Keratinocyte (primary cell): ENCODE data around the gene FAM161B. TPM values are rescaled to one million over a fixed set of nuclear protein-coding genes. Genes with fewer than 3 reads are reported as not detected.

ENCODE experiments used
- DNase-seq: peaks from one replicate; pipeline ENCODE4 v3.0.0-alpha.2; 2011; ENCODE audit warnings: low read depth, missing footprints, low spot score
- FAIRE-seq: peaks from 2 replicates; lab custom pipeline; 2011; peaks lifted over from hg19 to GRCh38; lab: Jason Lieb, UNC
- H2AFZ ChIP-seq: 2 replicates; pipeline ENCODE4 v1.6.0; 2012; ENCODE audit warnings: low read length, control low read depth, inconsistent platforms; ENCODE audit not compliant: control insufficient read depth
- H3K27ac ChIP-seq: 2 replicates; pipeline ENCODE4 v1.5.1; 2011; ENCODE audit warnings: low read length; ENCODE audit not compliant: control insufficient read depth, insufficient read depth
- H3K27me3 ChIP-seq: 3 replicates; pipeline ENCODE4 v1.6.0; 2011; ENCODE audit warnings: low read length; ENCODE audit not compliant: control insufficient read depth, insufficient read depth; ENCODE audit errors: extremely low read depth
- H3K36me3 ChIP-seq, 2 experiments: 2 replicates in 1 of 2; 3 replicates in 1 of 2; pipeline ENCODE4 v1.5.1; 2011; ENCODE audit warnings: low read length in 2 of 2, mild to moderate bottlenecking in 1 of 2; ENCODE audit not compliant: control insufficient read depth in 2 of 2, insufficient read depth in 2 of 2; ENCODE audit errors: extremely low read depth in 1 of 2
- H3K4me1 ChIP-seq: 3 replicates; pipeline ENCODE4 v1.5.1; 2011; ENCODE audit warnings: low read length; ENCODE audit not compliant: control insufficient read depth, insufficient read depth; ENCODE audit errors: extremely low read depth
- H3K4me2 ChIP-seq: 3 replicates; pipeline ENCODE4 v1.6.0; 2011; ENCODE audit warnings: low read depth, low read length; ENCODE audit not compliant: control insufficient read depth, insufficient read depth; ENCODE audit errors: extremely low read depth
- H3K4me3 ChIP-seq, 3 experiments: fragments of 200-600 bp in 1 of 3; sonication (generic) in 1 of 3; 2 replicates in 2 of 3; 3 replicates in 1 of 3; pipeline ENCODE4 v1.5.1; 2011 to 2016; ENCODE audit warnings: low read length in 3 of 3, mild to moderate bottlenecking in 3 of 3, control low read depth in 2 of 3, inconsistent platforms in 1 of 3, low read depth in 1 of 3, mixed read lengths in 1 of 3, mixed run types in 1 of 3, moderate library complexity in 1 of 3; ENCODE audit not compliant: control insufficient read depth in 2 of 3, insufficient read depth in 2 of 3; ENCODE audit errors: extremely low read depth in 1 of 3
- H3K79me2 ChIP-seq: 2 replicates; pipeline ENCODE4 v1.6.0; 2012; ENCODE audit warnings: low read length; ENCODE audit not compliant: control insufficient read depth, insufficient read depth
- H3K9ac ChIP-seq: 3 replicates; pipeline ENCODE4 v1.6.0; 2011; ENCODE audit warnings: low read length; ENCODE audit not compliant: control insufficient read depth, insufficient read depth; ENCODE audit errors: extremely low read depth
- H3K9me1 ChIP-seq: 3 replicates; pipeline ENCODE4 v1.6.0; 2011; ENCODE audit warnings: low read length; ENCODE audit not compliant: control insufficient read depth, insufficient read depth; ENCODE audit errors: extremely low read depth
- H3K9me3 ChIP-seq: 2 replicates; pipeline ENCODE4 v1.5.1; 2012; ENCODE audit warnings: low read depth, low read length; ENCODE audit not compliant: control insufficient read depth
- H4K20me1 ChIP-seq: 3 replicates; pipeline ENCODE4 v1.6.0; 2011; ENCODE audit warnings: low read length; ENCODE audit not compliant: control insufficient read depth, insufficient read depth; ENCODE audit errors: extremely low read depth
- CTCF ChIP-seq, 3 experiments: IDR thresholded peaks in 1 of 3; conservative IDR thresholded peaks in 1 of 3; optimal IDR thresholded peaks in 1 of 3; 2 replicates in 2 of 3; 3 replicates in 1 of 3; pipeline versions ENCODE3 to v1.5.1; 2011; ENCODE audit warnings: low read length in 3 of 3, mild to moderate bottlenecking in 3 of 3, moderate library complexity in 2 of 3, control low read depth in 1 of 3, inconsistent platforms in 1 of 3; ENCODE audit not compliant: insufficient read depth in 2 of 3; ENCODE audit errors: extremely low read depth in 1 of 3
- EZH2 ChIP-seq: IDR thresholded peaks from one replicate; pipeline ENCODE4 v1.6.1; 2012; ENCODE audit warnings: inconsistent platforms, mild to moderate bottlenecking, low read length, moderate library complexity
- dilution Hi-C: fragments of 300-500 bp; cut with MboI; formaldehyde crosslinking; loops from one replicate; pipeline ENCODE4 v1.7.0; 2020; ENCODE audit warnings: low sequenced_read_pairs; ENCODE audit not compliant: extremely low pct_ligation_motif_present
- polyA plus RNA-seq, 5 experiments: library from polyadenylated mRNA; depleted of rRNA in 3 of 5; stranded (reverse) in 3 of 5; stranded (forward) in 1 of 5; unstranded in 1 of 5; fragments of >200 nt; gene quantifications; 1 replicate in 1 of 5; 2 replicates in 3 of 5; 3 replicates in 1 of 5; pipeline versions ENCODE4 v1.2.1 to v1.2.3, GENCODE V29; 2011 to 2012; ENCODE audit warnings: missing spikeins in 2 of 5, low read depth in 1 of 5, low replicate concordance in 1 of 5

The FAM161B gene
- polyA plus RNA-seq, 1 donor (not counting 4 experiments of a cell fraction or from before 2014, with no cell fraction given), result 1.5 TPM

- Histone ChIP-seq H3K27ac (peak overlapping the region; percentile 93), H4K20me1 (no peaks in the 10 kb centered on the region), H3K4me2 (peak overlapping the region; percentile 96), H3K27me3 (no peaks in the 10 kb centered on the region), H2AFZ (no peak overlapping the region), H3K4me3 (peak overlapping the region; percentile 85 to 99 (median 98)), H3K36me3 (peaks cover 4 to 7% of the 10 kb centered on the region in 2 experiments), H3K9me3 (no peaks in the 10 kb centered on the region), H3K9me1 (no peaks in the 10 kb centered on the region), H3K79me2 (peaks cover 60% of the 10 kb centered on the region), H3K4me1 (peaks cover 16% of the 10 kb centered on the region), H3K9ac (peak overlapping the region; percentile 98)
- no peak for DNase-seq
- no peak for FAIRE-seq
- dilution Hi-C loops, result no loop called here
- TF ChIP-seq EZH2 (no peak), CTCF (optimal IDR thresholded peaks at IDR 0.05 in 1 of 3, IDR thresholded peaks at IDR 0.05 in 1 of 3, conservative IDR thresholded peaks at IDR 0.05 in 1 of 3; ENCODE audit: extremely low read depth in 1 of 3, insufficient read depth in 2 of 3, low read length in 3 of 3) (no peak)
Measured at GRCh38 chr14:73887694-73888459, 62.0 kb downstream of the FAM161B start.

GRCh38 chr14:73887318-73887616, 62.6 kb downstream of the FAM161B start:
- peak overlapping the region; percentile 93 for H3K27ac ChIP-seq
- peak overlapping the region; percentile 85 to 99 (median 98) for H3K4me3 ChIP-seq
- H3K4me1 ChIP-seq, result peaks cover 16% of the 10 kb centered on the region
- no peaks in the 10 kb centered on the region for H3K9me1 ChIP-seq
- peaks cover 57% of the 10 kb centered on the region for H3K79me2 ChIP-seq
- TF ChIP-seq CTCF (optimal IDR thresholded peaks at IDR 0.05 in 1 of 3, IDR thresholded peaks at IDR 0.05 in 1 of 3, conservative IDR thresholded peaks at IDR 0.05 in 1 of 3; ENCODE audit: extremely low read depth in 1 of 3, insufficient read depth in 2 of 3, low read length in 3 of 3) (no peak), EZH2 (no peak)
- H4K20me1 ChIP-seq, result no peaks in the 10 kb centered on the region
- peak overlapping the region; percentile 96 for H3K4me2 ChIP-seq
- no peaks in the 10 kb centered on the region for H3K9me3 ChIP-seq
- no peak for FAIRE-seq
- H3K9ac ChIP-seq, result peak overlapping the region; percentile 98
- no peak overlapping the region for H2AFZ ChIP-seq
- dilution Hi-C loops, result no loop called here
- no peaks in the 10 kb centered on the region for H3K27me3 ChIP-seq
- peaks cover 3 to 8% of the 10 kb centered on the region in 2 experiments for H3K36me3 ChIP-seq
- DNase-seq, result no peak
